ENCODE results near the gene ZBTB24. TPM values are rescaled to one million over a fixed set of nuclear protein-coding genes. Genes with fewer than 3 reads are reported as not detected.

The ZBTB24 gene
- total and polyA plus RNA-seq, 2 donors from 2014 or later, result 3.1 to 12.0 TPM

DNA sequence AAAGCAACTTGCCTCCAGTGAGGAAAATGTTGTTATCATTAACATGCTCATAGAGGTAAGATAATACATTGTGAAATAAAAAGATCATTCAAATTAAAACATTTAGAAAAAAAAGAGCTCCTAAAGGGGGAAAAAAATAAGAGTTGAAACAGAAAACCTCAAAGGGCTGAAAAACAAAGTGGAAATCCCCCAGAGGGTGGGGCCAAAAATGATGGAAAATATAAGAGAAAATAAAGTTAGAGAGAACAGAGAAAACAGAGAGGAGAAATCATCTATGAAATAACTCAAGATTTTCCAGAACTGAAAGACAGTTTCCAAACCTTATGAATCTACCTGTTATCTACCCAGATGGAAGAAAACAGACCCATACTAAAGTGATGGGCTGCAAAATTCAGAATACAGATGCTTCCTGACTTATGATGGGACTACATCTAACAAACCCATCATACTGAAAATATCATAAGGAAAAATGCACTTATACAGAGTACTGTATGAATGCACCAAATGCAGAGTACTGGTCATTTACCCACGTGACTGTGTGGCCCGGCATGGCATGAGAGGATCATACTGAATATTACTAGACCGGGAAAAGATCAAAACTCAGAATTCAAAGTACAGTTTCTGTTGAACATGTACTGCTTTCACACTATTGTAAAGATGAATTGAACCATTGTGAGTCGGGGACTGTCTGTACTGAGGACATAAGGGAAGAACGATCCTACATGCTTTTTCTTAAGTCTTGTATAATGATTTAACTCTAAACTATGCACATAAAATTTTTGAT, 4.0 kb downstream of the ZBTB24 start:
- peaks cover 0 to 31% (median 15%) of the 10 kb centered on the region in 3 donors for H3K4me1 ChIP-seq (ENCODE audit: control insufficient read depth in 2 of 3, insufficient read depth in 2 of 3, low read depth in 1 of 3, low read length in 3 of 3)

DNA sequence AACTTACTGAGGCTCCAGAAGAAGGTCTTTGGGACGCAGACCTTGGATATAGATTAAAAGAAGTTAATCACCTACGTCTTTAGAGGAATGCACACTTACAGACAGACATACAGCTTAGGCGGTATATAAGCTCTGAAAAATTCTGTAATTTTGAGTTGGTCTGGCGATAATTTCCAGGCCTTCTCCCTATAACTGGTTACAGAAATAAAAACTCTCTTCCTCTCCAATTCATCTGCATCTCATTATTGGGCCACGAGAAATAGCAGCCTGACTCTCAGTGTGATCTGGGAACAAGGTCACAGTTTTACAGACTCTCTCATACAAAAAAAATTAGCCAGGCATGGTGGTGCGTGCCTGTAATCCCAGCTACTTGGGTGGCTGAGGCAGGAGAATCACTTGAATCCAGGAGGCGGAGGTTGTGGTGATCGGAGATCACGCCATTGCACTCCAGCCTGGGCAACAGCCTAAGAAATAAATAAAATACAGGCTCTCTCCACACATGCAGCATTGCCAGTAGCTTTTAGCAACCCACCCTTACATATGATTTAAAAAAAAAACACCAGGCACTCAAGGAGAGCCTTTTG, 4.7 kb downstream of the ZBTB24 start:
- Histone ChIP-seq H3K27ac (ENCODE audit: low read depth in 2 of 2, low read length in 2 of 2) (peak overlapping the region in 1 of 2 donors; percentile 25), H3K4me3 (ENCODE audit: low read length in 3 of 3) (peak overlapping the region in 1 of 3 donors; percentile 21)

More for the DNA sequence above, 4.0 kb downstream of the ZBTB24 start:
- no peaks in the 10 kb centered on the region for H3K27me3 ChIP-seq (ENCODE audit: control insufficient read depth, insufficient read depth, low read length)
- DNase-seq, result no peak
- no peak overlapping the region for H3K27ac ChIP-seq (ENCODE audit: low read depth in 2 of 2, low read length in 2 of 2)
- peak overlapping the region in 2 of 3 donors; percentile 35 to 42 for H3K4me3 ChIP-seq (ENCODE audit: low read length in 3 of 3)
- intact Hi-C loops (cut with DNase I), result no loop called here
- peak overlapping the region in 1 of 3 donors; percentile 29 for H3K9ac ChIP-seq (ENCODE audit: low read length in 3 of 3)
- no peaks in the 10 kb centered on the region for H3K9me3 ChIP-seq (ENCODE audit: control insufficient read depth in 2 of 3, insufficient read depth in 1 of 3, low read length in 3 of 3)
- TF ChIP-seq, protein P1, sequence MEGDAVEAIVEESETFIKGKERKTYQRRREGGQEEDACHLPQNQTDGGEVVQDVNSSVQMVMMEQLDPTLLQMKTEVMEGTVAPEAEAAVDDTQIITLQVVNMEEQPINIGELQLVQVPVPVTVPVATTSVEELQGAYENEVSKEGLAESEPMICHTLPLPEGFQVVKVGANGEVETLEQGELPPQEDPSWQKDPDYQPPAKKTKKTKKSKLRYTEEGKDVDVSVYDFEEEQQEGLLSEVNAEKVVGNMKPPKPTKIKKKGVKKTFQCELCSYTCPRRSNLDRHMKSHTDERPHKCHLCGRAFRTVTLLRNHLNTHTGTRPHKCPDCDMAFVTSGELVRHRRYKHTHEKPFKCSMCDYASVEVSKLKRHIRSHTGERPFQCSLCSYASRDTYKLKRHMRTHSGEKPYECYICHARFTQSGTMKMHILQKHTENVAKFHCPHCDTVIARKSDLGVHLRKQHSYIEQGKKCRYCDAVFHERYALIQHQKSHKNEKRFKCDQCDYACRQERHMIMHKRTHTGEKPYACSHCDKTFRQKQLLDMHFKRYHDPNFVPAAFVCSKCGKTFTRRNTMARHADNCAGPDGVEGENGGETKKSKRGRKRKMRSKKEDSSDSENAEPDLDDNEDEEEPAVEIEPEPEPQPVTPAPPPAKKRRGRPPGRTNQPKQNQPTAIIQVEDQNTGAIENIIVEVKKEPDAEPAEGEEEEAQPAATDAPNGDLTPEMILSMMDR (IDR thresholded peaks at IDR 0.05; ENCODE audit: borderline replicate concordance, extremely low read depth, insufficient read depth), result no peak
- H3K36me3 ChIP-seq (ENCODE audit: control insufficient read depth in 2 of 3, insufficient read depth in 3 of 3, low read length in 3 of 3), result peaks cover 2 to 8% (median 4%) of the 10 kb centered on the region in 3 donors
- FAIRE-seq, result no peak

DNA sequence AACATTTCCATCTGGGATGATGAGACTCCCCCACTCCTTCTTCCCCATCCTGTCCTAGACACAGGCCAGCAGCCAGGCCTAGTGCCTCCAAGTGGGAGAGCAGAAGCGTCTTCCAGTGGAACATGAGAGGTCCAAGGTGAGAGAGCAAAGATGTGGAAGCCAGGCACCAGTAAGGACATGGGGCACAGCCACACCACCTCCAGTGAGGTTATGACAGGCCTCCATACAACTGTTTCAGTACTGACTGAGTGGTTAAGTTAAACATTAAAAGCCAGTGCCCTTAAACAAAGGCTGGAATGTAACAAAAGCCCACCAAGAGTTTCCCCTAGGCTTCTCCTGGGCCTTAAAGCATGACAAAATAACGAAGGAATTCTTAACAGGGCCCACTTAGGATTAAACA, 5.3 kb downstream of the ZBTB24 start:
- Histone ChIP-seq H3K27me3 (ENCODE audit: control insufficient read depth, insufficient read depth, low read length) (no peaks in the 10 kb centered on the region), H3K27ac (ENCODE audit: low read depth in 2 of 2, low read length in 2 of 2) (peak overlapping the region; percentile 1 to 25), H3K9me3 (ENCODE audit: control insufficient read depth in 2 of 3, insufficient read depth in 1 of 3, low read length in 3 of 3) (no peaks in the 10 kb centered on the region), H3K9ac (ENCODE audit: low read length in 3 of 3) (peak overlapping the region in 1 of 3 donors; percentile 29), H3K36me3 (ENCODE audit: control insufficient read depth in 2 of 3, insufficient read depth in 3 of 3, low read length in 3 of 3) (peaks cover 2 to 15% (median 11%) of the 10 kb centered on the region in 3 donors), H3K4me3 (ENCODE audit: low read length in 3 of 3) (peak overlapping the region in 1 of 3 donors; percentile 24), H3K4me1 (ENCODE audit: control insufficient read depth in 2 of 3, insufficient read depth in 2 of 3, low read depth in 1 of 3, low read length in 3 of 3) (peaks cover 0 to 31% (median 15%) of the 10 kb centered on the region in 3 donors)
- intact Hi-C loops (cut with DNase I), result no loop called here
- DNase-seq (peak in 3 of 5 donors; percentile 28 to 73 (median 73)), FAIRE-seq (no peak)
- TF ChIP-seq, protein P1 (IDR thresholded peaks at IDR 0.05; ENCODE audit: borderline replicate concordance, extremely low read depth, insufficient read depth), result no peak

More for the DNA sequence above, 4.7 kb downstream of the ZBTB24 start:
- Histone ChIP-seq H3K9ac (ENCODE audit: low read length in 3 of 3) (peak overlapping the region in 1 of 3 donors; percentile 29), H3K36me3 (ENCODE audit: control insufficient read depth in 2 of 3, insufficient read depth in 3 of 3, low read length in 3 of 3) (peaks cover 2 to 10% (median 10%) of the 10 kb centered on the region in 3 donors), H3K4me1 (ENCODE audit: control insufficient read depth in 2 of 3, insufficient read depth in 2 of 3, low read depth in 1 of 3, low read length in 3 of 3) (peaks cover 0 to 31% (median 15%) of the 10 kb centered on the region in 3 donors), H3K9me3 (ENCODE audit: control insufficient read depth in 2 of 3, insufficient read depth in 1 of 3, low read length in 3 of 3) (no peaks in the 10 kb centered on the region), H3K27me3 (ENCODE audit: control insufficient read depth, insufficient read depth, low read length) (no peaks in the 10 kb centered on the region)
- DNase-seq (no peak), FAIRE-seq (no peak)
- intact Hi-C loops (cut with DNase I), result no loop called here
- TF ChIP-seq, protein P1 (IDR thresholded peaks at IDR 0.05; ENCODE audit: borderline replicate concordance, extremely low read depth, insufficient read depth), result no peak
